ENCODE results near the gene CCDC150. TPM values are rescaled to one million over a fixed set of nuclear protein-coding genes. Genes with fewer than 3 reads are reported as not detected.
A peak's percentile ranks its signal among the peaks of the same experiment; 100 is the strongest.
"Not testable (repeated sequence)": the region's sequence is repeated elsewhere in the genome, so short reads cannot be mapped to it uniquely, and the experiment has no call there.

Gene CCDC150
- total and polyA plus RNA-seq, 12 donors, result 0.55 to 12.1 (median 0.74) TPM; not detected in 1

DNA sequence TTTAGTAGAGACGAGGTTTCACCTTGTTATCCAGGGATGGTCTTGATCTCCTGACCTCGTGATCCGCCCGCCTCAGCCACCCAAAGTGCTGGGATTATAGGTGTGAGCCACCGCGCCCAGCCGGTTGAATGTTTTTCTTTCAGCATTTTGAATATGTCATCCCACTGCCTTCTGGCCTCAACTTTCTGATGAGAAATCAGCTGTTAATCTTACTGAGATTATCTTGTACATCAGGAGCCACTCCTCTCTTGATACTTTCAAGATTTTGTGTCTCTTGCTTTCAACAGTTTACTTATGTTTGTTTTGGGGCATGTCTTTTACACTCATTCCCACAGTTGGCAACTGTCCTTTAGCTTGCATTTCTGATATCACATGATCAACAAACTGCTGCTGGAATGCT, 46.3 kb downstream of the CCDC150 start:
- H3K4me3 ChIP-seq, result no peak overlapping the region
- H3K27me3 ChIP-seq, result no peaks in the 10 kb centered on the region
- H3K36me3 ChIP-seq (replicated peaks in 1 of 2), result no peaks in the 10 kb centered on the region
- no peak for TF ChIP-seq POLR2A (IDR thresholded peaks at IDR 0.05)
- TF ChIP-seq, protein P1, sequence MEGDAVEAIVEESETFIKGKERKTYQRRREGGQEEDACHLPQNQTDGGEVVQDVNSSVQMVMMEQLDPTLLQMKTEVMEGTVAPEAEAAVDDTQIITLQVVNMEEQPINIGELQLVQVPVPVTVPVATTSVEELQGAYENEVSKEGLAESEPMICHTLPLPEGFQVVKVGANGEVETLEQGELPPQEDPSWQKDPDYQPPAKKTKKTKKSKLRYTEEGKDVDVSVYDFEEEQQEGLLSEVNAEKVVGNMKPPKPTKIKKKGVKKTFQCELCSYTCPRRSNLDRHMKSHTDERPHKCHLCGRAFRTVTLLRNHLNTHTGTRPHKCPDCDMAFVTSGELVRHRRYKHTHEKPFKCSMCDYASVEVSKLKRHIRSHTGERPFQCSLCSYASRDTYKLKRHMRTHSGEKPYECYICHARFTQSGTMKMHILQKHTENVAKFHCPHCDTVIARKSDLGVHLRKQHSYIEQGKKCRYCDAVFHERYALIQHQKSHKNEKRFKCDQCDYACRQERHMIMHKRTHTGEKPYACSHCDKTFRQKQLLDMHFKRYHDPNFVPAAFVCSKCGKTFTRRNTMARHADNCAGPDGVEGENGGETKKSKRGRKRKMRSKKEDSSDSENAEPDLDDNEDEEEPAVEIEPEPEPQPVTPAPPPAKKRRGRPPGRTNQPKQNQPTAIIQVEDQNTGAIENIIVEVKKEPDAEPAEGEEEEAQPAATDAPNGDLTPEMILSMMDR (IDR thresholded peaks at IDR 0.05), result no peak
- no peak for DNase-seq
- WGBS, 4 donors, result 92 to 95% (median 95%) methylated on average over 7 of the region's 7 CpGs
- no peaks in the 10 kb centered on the region for H3K9me3 ChIP-seq (replicated peaks in 1 of 3)
- H3K4me1 ChIP-seq (replicated peaks in 1 of 2), result no peaks in the 10 kb centered on the region
- intact Hi-C loops (cut with DNase I), result no loop called here
- no peak overlapping the region for H3K27ac ChIP-seq

DNA sequence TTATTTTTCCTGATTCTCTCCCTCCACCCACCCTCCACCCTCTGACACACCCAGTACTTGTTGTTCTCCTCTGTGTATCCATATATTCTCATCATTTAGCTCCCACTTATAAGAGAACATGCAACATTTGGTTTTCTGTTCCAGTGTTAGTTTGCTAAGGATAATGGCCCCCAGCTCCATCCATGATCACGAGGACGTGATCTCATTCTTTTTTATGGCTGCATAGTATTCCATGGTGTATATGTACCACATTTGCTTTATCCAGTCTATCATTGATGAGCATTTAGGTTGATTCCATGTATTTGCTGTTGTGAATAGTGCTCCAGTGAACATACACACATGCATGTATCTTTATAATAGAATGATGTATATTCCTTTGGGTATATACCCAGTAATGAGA, 47.2 kb downstream of the CCDC150 start:
- DNase-seq; H3K9me3 ChIP-seq (replicated peaks in 1 of 3); H3K36me3 ChIP-seq (replicated peaks in 1 of 2); H3K27me3 ChIP-seq; H3K4me3 ChIP-seq; intact Hi-C loops (cut with DNase I); H3K4me1 ChIP-seq (replicated peaks in 1 of 2); H3K27ac ChIP-seq: not testable (repeated sequence)
- WGBS, 4 donors, result 96 to 98% (median 97%) methylated on average over 2 of the region's 2 CpGs

DNA sequence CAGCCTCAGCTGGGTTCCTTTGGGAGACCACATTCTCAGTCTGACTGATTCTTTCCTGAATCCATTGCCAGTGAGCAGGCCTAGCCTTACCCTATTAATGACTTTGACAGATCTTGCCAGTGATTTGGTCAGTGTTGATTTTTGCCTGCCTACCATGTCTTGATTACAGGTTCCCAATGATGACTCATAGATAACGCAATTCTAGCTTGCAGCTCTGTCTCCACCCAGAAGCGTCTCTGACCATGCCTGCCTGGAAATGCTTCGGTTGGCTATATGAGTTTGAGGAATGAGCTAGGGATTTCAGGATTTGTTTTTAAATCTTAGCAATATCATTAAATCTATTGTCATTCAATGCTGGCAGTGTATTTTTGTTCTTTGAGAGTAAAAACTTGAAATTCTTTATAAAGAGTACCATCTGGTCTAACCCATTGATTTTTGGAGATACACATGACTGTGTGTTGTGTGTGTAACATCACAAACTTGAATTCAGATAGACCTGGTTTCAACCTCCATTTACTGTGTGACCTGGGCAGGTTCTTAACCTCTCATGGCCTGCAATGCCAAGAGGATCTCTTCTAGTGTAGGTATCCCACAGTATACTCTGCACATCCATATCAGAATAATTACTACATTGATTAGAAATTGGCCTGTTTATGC, 57.0 kb downstream of the CCDC150 start:
- Histone ChIP-seq H3K36me3 (replicated peaks in 1 of 2) (no peaks in the 10 kb centered on the region), H3K4me3 (no peak overlapping the region), H3K9me3 (replicated peaks in 1 of 3) (no peaks in the 10 kb centered on the region), H3K27ac (no peak overlapping the region), H3K4me1 (replicated peaks in 1 of 2) (no peaks in the 10 kb centered on the region), H3K27me3 (no peaks in the 10 kb centered on the region)
- intact Hi-C loops (cut with DNase I), result no loop called here
- DNase-seq, result peak in 2 of 7 donors; percentile 9 to 14
- WGBS, 4 donors, result 59 to 75% (median 73%) methylated on average over 3 of the region's 3 CpGs
- no peak for TF ChIP-seq POLR2A (IDR thresholded peaks at IDR 0.05)
- TF ChIP-seq, protein P1 (IDR thresholded peaks at IDR 0.05), result no peak

DNA sequence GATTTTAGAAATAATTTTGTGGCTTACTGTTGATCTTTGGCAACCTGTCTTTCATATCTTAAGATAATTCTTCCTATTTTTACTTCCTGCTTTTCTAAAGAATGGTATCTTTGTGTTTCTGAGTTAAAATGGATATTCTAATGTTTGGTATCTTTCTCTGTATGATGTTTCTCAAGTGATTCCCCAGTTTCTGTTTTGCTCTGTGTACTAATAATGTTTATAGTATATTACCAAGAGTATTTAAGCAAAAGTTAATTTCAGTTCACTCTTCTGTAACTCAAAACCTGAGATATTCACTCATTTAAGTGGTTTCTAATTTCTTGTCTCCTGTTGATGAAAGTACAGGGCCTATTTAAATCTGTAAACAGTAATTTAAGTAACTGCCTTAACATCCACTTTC, 58.3 kb downstream of the CCDC150 start:
- intact Hi-C loops (cut with DNase I), result no loop called here
- DNase-seq, result no peak
- TF ChIP-seq POLR2A (IDR thresholded peaks at IDR 0.05), result no peak
- TF ChIP-seq, protein P1 (IDR thresholded peaks at IDR 0.05), result no peak
- Histone ChIP-seq H3K36me3 (replicated peaks in 1 of 2) (no peaks in the 10 kb centered on the region), H3K9me3 (replicated peaks in 1 of 3) (no peaks in the 10 kb centered on the region), H3K27ac (no peak overlapping the region), H3K27me3 (no peaks in the 10 kb centered on the region), H3K4me1 (replicated peaks in 1 of 2) (no peaks in the 10 kb centered on the region), H3K4me3 (no peak overlapping the region)

DNA sequence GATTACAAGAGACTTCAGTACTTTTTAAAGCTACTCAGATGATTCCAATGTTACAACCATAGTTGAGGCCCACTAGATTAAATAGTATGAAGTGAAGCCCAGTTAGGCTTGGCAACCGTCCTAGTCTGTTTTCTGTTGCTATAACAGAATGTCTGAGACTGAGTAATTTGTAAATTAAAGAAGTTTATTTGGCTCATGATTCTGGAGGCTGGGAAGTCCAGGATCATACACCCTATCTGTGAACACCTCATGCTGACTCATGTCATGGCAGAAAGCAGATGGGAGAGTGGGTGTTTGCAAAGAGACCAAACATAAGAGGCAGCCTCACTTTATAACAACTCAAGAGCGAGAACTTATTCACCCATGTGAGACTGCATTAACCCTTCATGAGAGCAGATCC, 63.1 kb downstream of the CCDC150 start:
- WGBS, 4 donors, result 82 to 100% (median 92%) methylated on average over 2 of the region's 2 CpGs
- no peaks in the 10 kb centered on the region for H3K27me3 ChIP-seq
- TF ChIP-seq, protein P1 (IDR thresholded peaks at IDR 0.05), result no peak
- TF ChIP-seq POLR2A (IDR thresholded peaks at IDR 0.05), result no peak
- no peak for DNase-seq
- intact Hi-C loops (cut with DNase I), result no loop called here
- no peaks in the 10 kb centered on the region for H3K9me3 ChIP-seq (replicated peaks in 1 of 3)
- no peak overlapping the region for H3K27ac ChIP-seq
- H3K4me1 ChIP-seq (replicated peaks in 1 of 2), result no peaks in the 10 kb centered on the region
- no peak overlapping the region for H3K4me3 ChIP-seq
- H3K36me3 ChIP-seq (replicated peaks in 1 of 2), result no peaks in the 10 kb centered on the region

All from adrenal gland (tissue), 12 donors.